ENCODE results near the gene FIGNL1.

The FIGNL1 gene

DNA sequence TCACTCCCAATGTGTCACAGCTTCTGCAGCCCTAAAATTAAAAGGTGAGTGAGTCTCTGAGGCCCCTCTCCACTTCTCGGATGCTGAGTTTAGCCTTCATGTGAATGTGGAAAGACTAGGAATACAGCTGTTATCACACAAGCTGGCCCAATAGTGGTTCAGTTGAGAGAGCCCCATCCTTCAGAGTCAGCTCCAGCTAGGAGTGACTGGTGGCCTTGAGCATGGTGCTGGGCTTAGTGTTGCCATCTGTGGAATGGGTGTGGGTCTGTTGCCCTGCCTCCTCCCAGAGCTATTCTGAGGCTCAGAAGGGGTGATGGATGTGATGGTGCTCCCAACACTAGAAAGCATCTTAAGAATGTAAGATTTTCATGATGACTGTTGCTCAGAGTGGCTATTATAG lies 55.8 kb downstream of the FIGNL1 start:
- no peak for DNase-seq

Measured in right hindlimb (tissue), 1 donor.